Activated CD4-positive, alpha-beta memory T cell treated with anti-CD3 and anti-CD28 coated beads, Interleukin-2, amount 10 ng/mL, durations not matched to agents 7 days and 5 days (primary cell): ENCODE data around the gene ADK. TPM values are rescaled to one million over a fixed set of nuclear protein-coding genes. Genes with fewer than 3 reads are reported as not detected.

ENCODE experiments used
- CTCF ChIA-PET: fragments of 350-600 bp; sonication (Branson Sonifier 250); formaldehyde crosslinking; loops from one replicate; lab custom pipeline; 2021; ENCODE audit warnings: antibody characterized with exemption, inconsistent platforms; lab: Charles Lee
- POLR2A ChIA-PET: fragments of 350-600 bp; sonication (Branson Sonifier 250); formaldehyde crosslinking; loops from one replicate; lab custom pipeline; 2021; ENCODE audit warnings: antibody characterized with exemption; lab: Charles Lee
- DNase-seq: peaks from one replicate; pipeline ENCODE4 v3.0.0-alpha.2; 2020
- H3K27ac Mint-ChIP-seq: one replicate; pipeline ENCODE4 v1.8.0; 2021; ENCODE audit warnings: mild to moderate bottlenecking, mixed read lengths
- H3K27me3 Mint-ChIP-seq: one replicate; pipeline ENCODE4 v1.8.0; 2021; ENCODE audit warnings: mixed read lengths
- H3K36me3 Mint-ChIP-seq: one replicate; pipeline ENCODE4 v1.8.0; 2021; ENCODE audit warnings: low read depth, mixed read lengths
- H3K4me1 Mint-ChIP-seq: one replicate; pipeline ENCODE4 v1.8.0; 2021; ENCODE audit warnings: mixed read lengths
- H3K4me3 Mint-ChIP-seq: one replicate; pipeline ENCODE4 v1.8.0; 2021; ENCODE audit warnings: mild to moderate bottlenecking, mixed read lengths
- H3K9me3 Mint-ChIP-seq: one replicate; pipeline ENCODE4 v1.8.0; 2021; ENCODE audit warnings: mixed read lengths
- total RNA-seq, 2 experiments: library from RNA; stranded (reverse); gene quantifications; one replicate each; pipeline ENCODE4 v1.2.3, GENCODE V29; 2021

The ADK gene
- total RNA-seq, 2 experiments from 2014 or later, result 29.3 to 31.8 TPM

DNA sequence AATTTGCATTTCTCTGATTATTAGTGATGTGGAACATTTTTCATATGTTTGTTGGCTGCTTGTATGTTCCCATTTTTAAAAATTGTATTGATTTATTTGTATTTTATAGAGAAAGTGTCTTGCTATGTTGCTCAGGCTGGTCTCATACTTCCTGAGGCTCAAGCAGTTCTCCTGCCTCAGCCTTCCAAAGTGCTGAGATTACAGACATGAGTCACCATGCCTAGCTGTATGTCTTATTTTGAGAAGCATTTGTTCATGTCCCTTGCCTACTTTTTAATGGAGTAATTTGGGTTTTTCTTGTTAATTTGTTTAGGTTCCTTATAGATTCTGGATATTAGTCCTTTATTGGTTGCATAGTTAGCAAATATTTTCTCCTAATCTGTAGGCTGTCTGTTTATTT, 461.2 kb downstream of the ADK start:
- Mint-ChIP-seq H3K4me1 (no peaks in the 10 kb centered on the region), H3K4me3 (no peak overlapping the region), H3K9me3 (no peaks in the 10 kb centered on the region), H3K27ac (no peak overlapping the region), H3K27me3 (no peaks in the 10 kb centered on the region), H3K36me3 (peaks cover 7% of the 10 kb centered on the region)
- CTCF ChIA-PET, result no interaction called here
- POLR2A ChIA-PET, result no interaction called here
- DNase-seq, result no peak

DNA sequence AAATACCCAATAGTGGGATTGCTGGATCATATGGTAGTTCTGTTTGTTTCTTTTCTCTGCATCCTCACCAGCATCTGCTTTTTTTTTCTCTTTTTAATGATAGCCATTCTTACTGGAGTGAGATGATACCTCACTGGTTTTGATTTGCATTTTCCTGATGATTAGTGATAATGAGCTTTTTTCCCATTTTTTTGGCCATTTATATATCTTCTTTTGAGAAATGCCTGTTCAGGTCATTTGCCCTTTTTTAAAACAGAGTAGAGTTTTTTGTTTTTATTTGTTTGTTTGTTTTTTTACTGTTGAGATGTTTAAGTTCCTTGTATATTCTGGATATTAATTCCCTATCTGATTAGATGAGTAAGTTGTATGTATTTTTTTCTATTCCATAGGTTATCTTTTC, 469.6 kb downstream of the ADK start:
- no peaks in the 10 kb centered on the region for H3K4me1 Mint-ChIP-seq
- peaks cover 11% of the 10 kb centered on the region for H3K9me3 Mint-ChIP-seq
- no peak for DNase-seq
- H3K27ac Mint-ChIP-seq, result no peak overlapping the region
- no peak overlapping the region for H3K4me3 Mint-ChIP-seq
- H3K36me3 Mint-ChIP-seq, result peaks cover 10% of the 10 kb centered on the region
- no peaks in the 10 kb centered on the region for H3K27me3 Mint-ChIP-seq
- ChIA-PET POLR2A (no interaction called here), CTCF (no interaction called here)

DNA sequence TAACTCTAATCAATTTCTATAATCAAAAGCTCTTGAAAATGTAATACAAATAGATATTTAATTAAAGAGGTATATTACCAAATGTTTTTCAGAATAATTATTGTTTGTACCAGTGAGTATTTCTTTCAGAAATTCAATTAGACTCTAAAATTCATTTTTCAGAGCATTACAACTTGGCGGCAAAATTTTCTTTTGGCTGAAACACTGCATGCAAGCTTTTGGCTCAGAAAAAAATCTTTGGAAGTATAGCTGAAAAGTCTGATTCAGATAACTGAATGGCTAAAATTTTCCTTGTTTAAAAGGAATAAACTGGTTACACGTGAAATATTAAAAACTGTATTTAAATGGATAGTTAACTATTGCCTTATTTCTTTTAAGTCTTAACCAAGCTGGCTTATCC, 472.8 kb downstream of the ADK start:
- Mint-ChIP-seq H3K4me1 (no peaks in the 10 kb centered on the region), H3K36me3 (peaks cover 10% of the 10 kb centered on the region), H3K27ac (no peak overlapping the region), H3K9me3 (peaks cover 11% of the 10 kb centered on the region), H3K27me3 (no peaks in the 10 kb centered on the region), H3K4me3 (no peak overlapping the region)
- no peak for DNase-seq
- ChIA-PET CTCF (no interaction called here), POLR2A (no interaction called here)

DNA sequence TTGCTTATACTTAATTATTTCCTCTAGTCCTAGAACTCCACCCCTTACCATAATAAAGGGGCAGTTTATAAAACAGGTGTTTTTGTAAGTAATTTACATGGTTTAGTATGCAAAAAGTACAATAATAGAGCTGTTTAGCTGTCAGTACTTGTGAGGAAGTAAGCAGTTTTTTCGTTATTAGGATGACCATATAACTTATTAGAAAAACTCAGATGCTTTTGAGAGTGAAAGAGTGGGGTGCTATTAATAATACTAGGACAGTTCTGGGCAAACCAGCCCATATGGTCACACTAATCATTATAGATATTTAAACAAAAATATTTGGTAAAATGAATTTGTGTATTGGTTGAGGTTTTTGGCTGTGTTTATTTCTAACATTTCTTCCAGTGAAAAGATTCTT, 473.5 kb downstream of the ADK start:
- CTCF ChIA-PET, result no interaction called here
- H3K9me3 Mint-ChIP-seq, result peaks cover 11% of the 10 kb centered on the region

DNA sequence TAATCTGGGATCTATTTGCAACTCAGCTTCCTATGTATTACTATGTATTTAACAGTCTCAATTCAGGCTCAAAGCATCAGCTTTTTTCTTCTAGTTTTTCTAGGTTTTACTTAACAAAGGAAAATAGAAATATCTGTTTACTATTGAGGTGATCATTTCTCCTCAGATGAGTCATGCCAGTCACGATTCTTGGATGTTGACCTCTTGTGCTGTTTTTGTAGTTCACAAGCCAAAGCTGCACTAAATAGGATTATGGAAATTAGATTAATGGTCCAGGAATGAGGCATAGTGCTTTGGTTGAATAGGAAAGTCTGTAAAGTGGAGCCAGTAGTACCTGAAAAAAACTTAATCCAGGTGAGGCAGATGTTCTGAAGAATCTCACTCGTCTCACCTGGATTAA, 477.1 kb downstream of the ADK start:
- no peak for DNase-seq
- Mint-ChIP-seq H3K9me3 (no peaks in the 10 kb centered on the region), H3K4me3 (no peak overlapping the region), H3K27me3 (no peaks in the 10 kb centered on the region), H3K36me3 (peaks cover 8% of the 10 kb centered on the region), H3K4me1 (no peaks in the 10 kb centered on the region), H3K27ac (no peak overlapping the region)
- ChIA-PET POLR2A (no interaction called here), CTCF (interaction anchor here (1.2 kb wide), 1 partner anchor 18 kb away, joined by 3 read pairs; no protein-coding TSS in a partner anchor)

More for the DNA sequence above, 473.5 kb downstream of the ADK start:
- Mint-ChIP-seq H3K36me3 (peaks cover 10% of the 10 kb centered on the region), H3K4me1 (no peaks in the 10 kb centered on the region), H3K27ac (no peak overlapping the region), H3K27me3 (no peaks in the 10 kb centered on the region), H3K4me3 (no peak overlapping the region)
- POLR2A ChIA-PET, result no interaction called here
- no peak for DNase-seq

DNA sequence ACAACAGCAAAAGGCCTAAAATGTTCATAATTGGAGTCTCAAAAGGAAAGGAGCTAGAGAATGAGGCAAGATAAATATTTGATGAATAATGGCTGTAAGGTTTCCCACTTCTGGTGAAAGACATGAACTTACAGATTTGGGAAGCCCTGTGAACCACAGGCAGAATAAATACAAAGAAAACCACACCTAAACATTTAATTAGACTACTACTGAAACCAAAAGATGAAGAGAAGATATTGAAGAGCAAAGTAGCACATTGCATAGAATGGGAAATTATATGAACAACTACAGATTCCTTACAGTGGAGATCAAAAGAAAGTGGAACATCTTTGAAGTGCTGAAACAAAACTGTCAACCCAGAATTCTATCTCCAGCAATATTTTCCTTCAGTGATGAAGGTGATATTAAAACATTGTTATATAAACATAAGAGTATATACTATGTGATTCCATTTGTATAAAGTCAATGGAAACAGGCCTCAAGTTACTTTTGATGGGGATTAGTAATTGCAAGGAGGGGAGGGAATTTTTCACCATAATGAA, 484.0 kb downstream of the ADK start:
- ChIA-PET POLR2A (no interaction called here), CTCF (no interaction called here)
- no peak overlapping the region for H3K4me3 Mint-ChIP-seq
- no peaks in the 10 kb centered on the region for H3K27me3 Mint-ChIP-seq
- peaks cover 29% of the 10 kb centered on the region for H3K36me3 Mint-ChIP-seq
- no peak for DNase-seq
- H3K9me3 Mint-ChIP-seq, result peaks cover 17% of the 10 kb centered on the region
- no peaks in the 10 kb centered on the region for H3K4me1 Mint-ChIP-seq
- H3K27ac Mint-ChIP-seq, result no peak overlapping the region

DNA sequence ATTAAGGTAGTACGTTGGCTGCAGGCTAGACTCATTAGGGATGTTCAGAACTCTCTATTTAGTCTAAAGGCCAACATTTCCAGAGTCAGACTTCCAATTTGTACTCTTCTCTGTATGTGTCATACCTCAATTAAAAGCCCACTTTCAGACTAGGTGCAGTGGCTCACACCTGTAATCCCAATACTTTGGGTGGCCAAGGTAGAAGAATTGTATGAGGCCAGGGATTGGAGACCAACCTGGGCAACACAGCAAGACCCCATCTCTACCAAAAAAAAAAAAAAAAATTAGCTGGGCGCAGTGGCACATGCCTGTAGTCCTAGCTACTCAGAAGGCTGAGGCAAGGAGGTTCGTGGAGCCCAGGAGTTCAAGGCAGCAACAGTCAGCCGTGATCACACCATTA, 484.6 kb downstream of the ADK start:
- H3K27me3 Mint-ChIP-seq, result no peaks in the 10 kb centered on the region
- no peaks in the 10 kb centered on the region for H3K4me1 Mint-ChIP-seq
- ChIA-PET POLR2A (no interaction called here), CTCF (no interaction called here)
- peaks cover 29% of the 10 kb centered on the region for H3K36me3 Mint-ChIP-seq
- no peak for DNase-seq
- no peak overlapping the region for H3K27ac Mint-ChIP-seq
- peaks cover 17% of the 10 kb centered on the region for H3K9me3 Mint-ChIP-seq
- no peak overlapping the region for H3K4me3 Mint-ChIP-seq

DNA sequence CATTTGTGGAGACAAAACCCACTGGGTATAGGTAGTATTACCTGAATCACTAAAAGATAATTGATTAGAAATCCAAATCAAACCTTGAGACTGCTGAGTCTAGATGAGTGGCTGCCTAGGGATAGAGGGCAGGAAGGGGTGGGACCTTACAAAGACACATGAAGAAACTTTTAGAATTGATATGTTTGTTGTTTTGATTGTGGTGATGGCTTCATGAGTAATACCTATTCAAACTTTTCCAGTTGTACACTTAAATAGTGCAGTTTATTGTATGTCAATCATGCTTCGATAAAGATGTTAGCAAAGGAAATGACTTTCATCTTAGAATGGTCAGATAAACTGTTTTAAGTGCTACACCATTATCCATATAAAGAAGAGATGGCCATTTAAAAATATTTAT, 486.7 kb downstream of the ADK start:
- no peak for DNase-seq
- peaks cover 21% of the 10 kb centered on the region for H3K36me3 Mint-ChIP-seq
- no peak overlapping the region for H3K27ac Mint-ChIP-seq
- no peak overlapping the region for H3K4me3 Mint-ChIP-seq
- ChIA-PET CTCF (no interaction called here), POLR2A (no interaction called here)
- no peaks in the 10 kb centered on the region for H3K27me3 Mint-ChIP-seq
- H3K9me3 Mint-ChIP-seq, result peaks cover 17% of the 10 kb centered on the region
- no peaks in the 10 kb centered on the region for H3K4me1 Mint-ChIP-seq

DNA sequence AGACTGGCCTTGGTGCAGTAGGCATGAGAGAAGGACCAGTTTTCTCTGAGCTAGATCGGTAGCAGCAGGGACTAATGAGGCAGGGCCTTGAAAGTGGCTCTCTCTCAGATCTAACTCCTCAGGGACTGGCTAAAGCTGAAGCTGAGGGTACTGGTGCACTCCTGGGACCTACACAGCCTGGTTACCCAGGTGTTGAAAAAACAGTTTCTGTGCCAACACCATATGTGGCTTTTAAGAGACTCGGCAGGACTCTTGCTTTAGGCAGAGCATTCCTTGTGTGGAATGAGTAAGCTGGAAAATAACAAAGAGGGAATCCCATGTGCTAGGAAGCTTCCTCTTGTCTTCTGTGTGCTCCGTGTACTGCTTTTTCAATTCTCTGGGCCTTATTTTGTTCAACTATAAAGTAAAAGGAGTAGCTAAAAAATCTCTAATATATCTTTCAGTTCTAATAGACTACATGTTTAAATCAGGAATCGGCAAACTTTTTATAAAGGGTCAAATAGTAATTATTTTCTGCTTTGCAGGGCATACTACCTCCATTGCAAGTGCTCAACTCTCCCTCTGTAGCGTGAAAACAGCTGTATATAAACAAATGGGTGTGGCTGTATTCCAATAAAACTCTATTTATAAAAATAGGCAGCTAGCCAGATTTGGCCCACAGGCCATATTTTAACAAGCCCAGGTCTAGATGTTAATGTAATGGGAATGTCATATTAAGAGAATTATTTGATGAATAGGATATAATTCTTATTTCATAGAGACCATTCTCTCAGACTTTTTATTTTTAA, 489.3 kb downstream of the ADK start:
- peaks cover 11% of the 10 kb centered on the region for H3K36me3 Mint-ChIP-seq
- POLR2A ChIA-PET, result interaction anchor here (0.9 kb wide), 1 partner anchor 10 kb away, joined by 3 read pairs; no protein-coding TSS in a partner anchor
- no peaks in the 10 kb centered on the region for H3K27me3 Mint-ChIP-seq
- CTCF ChIA-PET, result no interaction called here
- H3K27ac Mint-ChIP-seq, result no peak overlapping the region
- H3K4me1 Mint-ChIP-seq, result no peaks in the 10 kb centered on the region
- no peak overlapping the region for H3K4me3 Mint-ChIP-seq
- peaks cover 9% of the 10 kb centered on the region for H3K9me3 Mint-ChIP-seq
- DNase-seq, result no peak

DNA sequence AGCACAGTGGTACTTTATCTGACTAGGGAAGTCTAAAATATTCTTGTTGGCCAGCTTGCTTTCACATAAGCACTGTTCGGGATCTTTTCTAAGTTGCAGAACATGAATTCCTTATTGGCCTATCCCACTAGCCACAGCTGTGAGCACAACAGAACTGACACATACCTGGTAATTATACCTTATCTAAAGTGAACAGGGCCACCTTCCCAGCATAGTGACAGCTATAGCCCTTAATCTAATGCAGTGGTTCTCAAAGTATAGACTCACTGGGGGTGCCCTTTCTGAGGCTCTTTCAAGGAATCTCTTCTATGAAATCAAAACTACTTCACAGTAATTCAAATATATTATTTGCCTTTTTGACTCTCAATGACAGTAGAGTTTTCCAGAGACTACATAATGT, 490.6 kb downstream of the ADK start:
- CTCF ChIA-PET, result no interaction called here

DNA sequence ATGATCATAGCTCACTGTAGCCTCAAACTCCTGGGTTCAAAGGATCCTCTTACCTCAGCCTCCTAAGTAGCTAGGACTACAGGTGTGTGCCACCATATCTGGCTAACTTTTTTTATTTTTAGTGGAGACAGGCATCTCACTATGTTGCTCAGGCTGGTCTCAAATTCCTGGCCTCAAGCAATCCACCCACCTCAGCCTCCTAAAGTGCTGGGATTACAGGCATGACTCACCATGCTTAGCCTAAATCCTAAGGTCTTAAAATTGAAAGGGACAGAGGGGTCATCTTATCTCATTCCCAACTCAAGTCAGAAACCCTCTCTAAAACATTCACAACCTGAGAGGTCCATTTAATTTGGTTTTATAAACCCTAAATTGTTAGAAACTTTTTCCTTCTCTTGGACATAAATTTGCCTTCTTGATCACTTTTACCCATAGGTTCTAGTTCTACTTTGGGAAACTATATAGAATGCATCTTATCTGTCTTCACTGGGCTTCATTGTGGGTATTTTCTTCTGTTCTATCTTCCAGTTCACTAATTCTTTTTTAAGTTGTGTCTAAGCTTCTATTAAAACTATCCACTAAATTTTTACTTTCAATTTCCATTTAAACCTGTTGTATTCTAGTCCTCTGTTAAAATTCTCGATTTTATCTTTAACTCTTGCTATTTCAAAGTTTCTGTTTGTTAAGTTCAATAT, 492.0 kb downstream of the ADK start:
- H3K9me3 Mint-ChIP-seq, result peaks cover 7% of the 10 kb centered on the region
- ChIA-PET POLR2A (no interaction called here), CTCF (no interaction called here)
- H3K27ac Mint-ChIP-seq, result no peak overlapping the region
- no peaks in the 10 kb centered on the region for H3K4me1 Mint-ChIP-seq
- peaks cover 11% of the 10 kb centered on the region for H3K36me3 Mint-ChIP-seq
- H3K4me3 Mint-ChIP-seq, result no peak overlapping the region
- no peak for DNase-seq
- no peaks in the 10 kb centered on the region for H3K27me3 Mint-ChIP-seq

More for the DNA sequence above, 490.6 kb downstream of the ADK start:
- Mint-ChIP-seq H3K9me3 (peaks cover 7% of the 10 kb centered on the region), H3K36me3 (peaks cover 11% of the 10 kb centered on the region), H3K27ac (no peak overlapping the region), H3K27me3 (no peaks in the 10 kb centered on the region), H3K4me1 (no peaks in the 10 kb centered on the region), H3K4me3 (no peak overlapping the region)
- POLR2A ChIA-PET, result no interaction called here
- no peak for DNase-seq

DNA sequence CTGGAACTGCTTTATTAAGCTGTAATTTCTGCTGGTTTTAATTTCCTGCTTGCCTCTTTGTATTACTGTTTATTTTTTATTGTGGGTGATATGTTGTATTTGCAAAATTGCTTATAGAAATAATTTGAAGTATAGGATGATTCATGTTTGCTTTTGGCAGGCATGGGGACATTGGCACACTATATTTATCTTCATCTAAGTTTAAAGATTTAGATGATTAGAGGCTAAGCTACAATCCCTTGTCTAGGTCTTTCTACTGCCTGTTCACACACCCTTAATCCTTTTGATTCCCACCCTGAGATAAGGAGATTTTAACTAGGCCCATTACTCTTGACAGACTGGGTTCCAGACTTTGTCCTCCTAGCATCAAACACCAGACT, 492.6 kb downstream of the ADK start:
- peaks cover 11% of the 10 kb centered on the region for H3K36me3 Mint-ChIP-seq
- ChIA-PET CTCF (no interaction called here), POLR2A (no interaction called here)
- peaks cover 7% of the 10 kb centered on the region for H3K9me3 Mint-ChIP-seq
- DNase-seq, result no peak
- no peaks in the 10 kb centered on the region for H3K27me3 Mint-ChIP-seq
- no peak overlapping the region for H3K4me3 Mint-ChIP-seq
- no peak overlapping the region for H3K27ac Mint-ChIP-seq
- no peaks in the 10 kb centered on the region for H3K4me1 Mint-ChIP-seq

DNA sequence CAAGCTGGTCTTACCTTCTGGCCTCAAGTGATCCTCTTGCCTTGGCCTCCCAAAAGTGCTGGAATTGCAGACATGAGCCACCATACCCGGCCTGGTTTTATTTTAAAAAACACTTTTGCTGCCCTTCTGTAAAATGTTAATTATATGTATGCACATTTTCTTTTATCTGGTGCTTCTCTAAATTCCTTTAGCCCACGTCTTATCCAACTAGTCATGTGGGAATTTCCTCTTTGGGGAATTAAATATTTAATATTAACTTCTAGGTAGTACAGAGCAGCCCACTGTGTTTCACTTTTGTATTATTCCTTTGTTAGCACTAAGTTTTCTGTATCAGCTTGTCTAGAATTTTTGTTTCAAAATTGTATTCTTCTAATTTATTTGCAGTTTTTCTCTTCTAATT, 493.7 kb downstream of the ADK start:
- Mint-ChIP-seq H3K4me3 (no peak overlapping the region), H3K4me1 (no peaks in the 10 kb centered on the region), H3K9me3 (peaks cover 7% of the 10 kb centered on the region), H3K27me3 (no peaks in the 10 kb centered on the region), H3K36me3 (peaks cover 10% of the 10 kb centered on the region), H3K27ac (no peak overlapping the region)
- ChIA-PET CTCF (no interaction called here), POLR2A (no interaction called here)
- DNase-seq, result no peak
